Measurements from ENCODE around the gene SLC7A5.

DNA sequence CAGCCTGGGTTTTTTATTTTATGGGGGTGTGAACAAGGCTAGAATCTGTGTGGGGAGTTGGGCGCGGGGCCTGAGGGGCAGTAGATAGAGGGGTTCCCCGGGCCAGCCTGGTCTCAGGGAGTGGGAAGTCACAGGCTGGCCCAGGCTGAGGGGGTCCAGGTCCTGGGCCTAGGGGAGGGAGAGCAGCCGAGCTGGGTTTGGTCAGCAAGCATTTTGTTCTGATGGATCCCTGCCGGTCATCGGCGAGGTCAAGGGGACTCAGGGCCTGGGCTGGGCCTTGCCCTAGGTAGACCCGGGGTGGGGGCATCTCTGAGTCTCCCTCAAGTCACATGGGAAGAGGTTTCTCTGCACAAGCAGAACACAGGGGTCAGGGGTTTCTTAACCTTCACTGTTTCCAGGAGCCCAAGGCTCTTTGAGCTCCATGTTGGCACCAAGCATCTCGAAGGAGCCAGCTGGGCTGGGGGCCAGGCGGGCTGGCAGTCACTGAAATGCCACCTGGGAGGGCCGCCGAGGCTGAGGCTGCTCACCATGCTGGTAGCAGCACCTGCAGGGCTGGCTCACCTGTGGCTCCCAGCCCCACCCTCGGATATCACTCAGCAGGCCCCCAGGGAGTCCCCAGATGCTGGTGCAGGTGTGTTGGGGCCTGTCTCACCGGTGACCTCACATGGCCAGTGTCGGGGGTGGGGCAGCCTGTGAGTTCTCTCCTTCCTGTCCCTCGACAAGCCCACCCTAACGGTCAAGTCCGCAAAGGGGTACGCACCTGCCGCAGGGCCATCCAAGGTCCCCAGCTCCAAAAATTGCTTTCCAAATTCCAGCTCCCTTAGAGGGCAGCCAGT is 41.0 kb downstream of the SLC7A5 start:
- TF ChIP-seq POLR2AphosphoS5 (IDR thresholded peaks at IDR 0.05; ENCODE audit: low read depth, low read length) = 0 out of 2 replicates have a peak, but pooled peaks have one; percentile 52
- TF ChIP-seq POLR2A (IDR thresholded peaks at IDR 0.05; ENCODE audit: low read depth, low read length) = 0 out of 2 replicates have a peak, but pooled peaks have one; percentile 8
- no peak for TF ChIP-seq TAF1 (IDR thresholded peaks at IDR 0.05; ENCODE audit: borderline replicate concordance, low read depth, low read length)

Measured in GM12892 (cell line).